Activated B cell treated with CpG ODN at 0.5 μM for 24 hours (primary cell): ENCODE results near the gene MGST3. TPM values are rescaled to one million over a fixed set of nuclear protein-coding genes. Genes with fewer than 3 reads are reported as not detected.

Experiments
- ATAC-seq: fragments of 200-7000 bp; cut with Tn5 transposase; one replicate; pipeline ENCODE4 v1.10.0; 2021; ENCODE audit warnings: low read depth, mild to moderate bottlenecking, moderate library complexity
- CTCF ChIA-PET: fragments of 350-600 bp; sonication (Branson Sonifier 250); formaldehyde crosslinking; loops from one replicate; lab custom pipeline; 2021; ENCODE audit warnings: antibody characterized with exemption; lab: Charles Lee
- POLR2A ChIA-PET: fragments of 350-600 bp; sonication (Branson Sonifier 250); formaldehyde crosslinking; loops from one replicate; lab custom pipeline; 2021; ENCODE audit warnings: antibody characterized with exemption; lab: Charles Lee
- DNase-seq: peaks from one replicate; pipeline ENCODE4 v3.0.0; 2022
- H3K27ac Mint-ChIP-seq: one replicate; pipeline ENCODE4 v1.8.0; 2020; ENCODE audit warnings: mixed read lengths
- H3K27me3 Mint-ChIP-seq: one replicate; pipeline ENCODE4 v1.8.0; 2021; ENCODE audit warnings: mixed read lengths
- H3K36me3 Mint-ChIP-seq: one replicate; pipeline ENCODE4 v1.8.0; 2021; ENCODE audit warnings: low read depth, mixed read lengths
- H3K4me1 Mint-ChIP-seq: one replicate; pipeline ENCODE4 v1.8.0; 2021; ENCODE audit warnings: mixed read lengths
- H3K4me3 Mint-ChIP-seq: one replicate; pipeline ENCODE4 v1.8.0; 2020; ENCODE audit warnings: mild to moderate bottlenecking, mixed read lengths
- H3K9me3 Mint-ChIP-seq: one replicate; pipeline ENCODE4 v1.8.0; 2020; ENCODE audit warnings: mixed read lengths
- intact Hi-C: fragments of 100-400 bp; cut with micrococcal nuclease; formaldehyde crosslinking; loops from one replicate; pipeline ENCODE4 v1.15.1; 2024
- total RNA-seq: library from RNA; stranded (reverse); gene quantifications from 2 replicates; pipeline ENCODE4 v1.2.3, GENCODE V29; 2022
- TF ChIP-seq, protein P1 (sequence below): fragments of 200-600 bp; IDR thresholded peaks from one replicate; pipeline ENCODE4 v1.8.0; 2022; ENCODE audit warnings: antibody characterized with exemption, mild to moderate bottlenecking

The MGST3 gene
- total RNA-seq, 1 donor from 2014 or later = 31.3 TPM

GRCh38 chr1:165595246-165595938, 35.6 kb upstream of the MGST3 start:
- H3K4me3 Mint-ChIP-seq = no peak overlapping the region
- H3K9me3 Mint-ChIP-seq = no peaks in the 10 kb centered on the region
- H3K4me1 Mint-ChIP-seq = peaks cover 18% of the 10 kb centered on the region
- no peaks in the 10 kb centered on the region for H3K36me3 Mint-ChIP-seq
- intact Hi-C loops = loop anchor here (5.0 kb wide), 1 partner anchor 102 kb away; the partner anchor contains the start of gene ALDH9A1
- POLR2A ChIA-PET = no interaction called here
- DNase-seq = no peak
- TF ChIP-seq, protein P1, sequence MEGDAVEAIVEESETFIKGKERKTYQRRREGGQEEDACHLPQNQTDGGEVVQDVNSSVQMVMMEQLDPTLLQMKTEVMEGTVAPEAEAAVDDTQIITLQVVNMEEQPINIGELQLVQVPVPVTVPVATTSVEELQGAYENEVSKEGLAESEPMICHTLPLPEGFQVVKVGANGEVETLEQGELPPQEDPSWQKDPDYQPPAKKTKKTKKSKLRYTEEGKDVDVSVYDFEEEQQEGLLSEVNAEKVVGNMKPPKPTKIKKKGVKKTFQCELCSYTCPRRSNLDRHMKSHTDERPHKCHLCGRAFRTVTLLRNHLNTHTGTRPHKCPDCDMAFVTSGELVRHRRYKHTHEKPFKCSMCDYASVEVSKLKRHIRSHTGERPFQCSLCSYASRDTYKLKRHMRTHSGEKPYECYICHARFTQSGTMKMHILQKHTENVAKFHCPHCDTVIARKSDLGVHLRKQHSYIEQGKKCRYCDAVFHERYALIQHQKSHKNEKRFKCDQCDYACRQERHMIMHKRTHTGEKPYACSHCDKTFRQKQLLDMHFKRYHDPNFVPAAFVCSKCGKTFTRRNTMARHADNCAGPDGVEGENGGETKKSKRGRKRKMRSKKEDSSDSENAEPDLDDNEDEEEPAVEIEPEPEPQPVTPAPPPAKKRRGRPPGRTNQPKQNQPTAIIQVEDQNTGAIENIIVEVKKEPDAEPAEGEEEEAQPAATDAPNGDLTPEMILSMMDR = no peak
- CTCF ChIA-PET = interaction anchor here (1.9 to 6.9 kb wide), 2 partner anchors 201 to 228 kb away, joined by 7 to 96 read pairs; no protein-coding TSS in a partner anchor
- no peak overlapping the region for H3K27ac Mint-ChIP-seq
- peaks cover 40% of the 10 kb centered on the region for H3K27me3 Mint-ChIP-seq
- ATAC-seq = no peak

- peak overlapping the region; percentile 62 for H3K27ac Mint-ChIP-seq
- peaks cover 25% of the 10 kb centered on the region for H3K27me3 Mint-ChIP-seq
- TF ChIP-seq, protein P1 = no peak
- no peaks in the 10 kb centered on the region for H3K36me3 Mint-ChIP-seq
- H3K9me3 Mint-ChIP-seq = no peaks in the 10 kb centered on the region
- DNase-seq = peak; percentile 79
- intact Hi-C loops = loop anchor here (1.0 to 5.0 kb wide), 7 partner anchors 32 to 891 kb away; partner anchors contain the start of genes ALDH9A1, FAM78B, TMCO1 and UCK2
- ChIA-PET POLR2A (interaction anchor here (0.5 to 1.3 kb wide), 6 partner anchors 14 to 316 kb away, joined by 3 to 5 read pairs (median 4); partner anchors contain the start of genes ALDH9A1, MGST3 and TMCO1), CTCF (interaction anchor here (0.8 to 4.8 kb wide), 4 partner anchors 171 to 316 kb away, joined by 3 to 81 read pairs (median 6); no protein-coding TSS in a partner anchor)
- peak; percentile 98 for ATAC-seq
- peak overlapping the region; percentile 92 for H3K4me3 Mint-ChIP-seq
- peaks cover 25% of the 10 kb centered on the region for H3K4me1 Mint-ChIP-seq
Observed at GRCh38 chr1:165597883-165598675, 33.0 kb upstream of the MGST3 start.

DNA sequence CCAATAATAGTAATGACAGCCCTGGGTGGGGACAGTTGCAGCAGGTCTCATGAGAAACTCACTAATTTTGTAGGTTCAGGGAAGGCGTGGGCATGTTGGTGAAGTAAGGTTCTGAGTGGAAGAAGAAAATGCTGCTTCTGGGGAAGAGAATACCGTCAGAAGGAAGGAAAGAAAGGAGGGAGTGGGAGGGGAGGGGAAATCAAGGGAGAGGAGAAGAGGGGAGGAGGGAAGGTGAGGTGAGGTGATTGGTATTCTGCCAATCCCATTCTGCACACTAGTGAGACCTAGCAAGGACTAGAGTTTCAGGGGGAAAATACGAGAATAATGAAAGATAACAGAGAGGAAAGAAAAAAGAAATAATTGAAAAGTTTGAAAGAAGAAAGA, 32.4 kb upstream of the MGST3 start:
- Mint-ChIP-seq H3K27ac (peak overlapping the region; percentile 62), H3K9me3 (no peaks in the 10 kb centered on the region), H3K36me3 (no peaks in the 10 kb centered on the region), H3K4me3 (peak overlapping the region; percentile 92), H3K27me3 (peaks cover 19% of the 10 kb centered on the region), H3K4me1 (peaks cover 25% of the 10 kb centered on the region)
- DNase-seq = no peak
- ChIA-PET CTCF (interaction anchor here (0.8 to 4.8 kb wide), 5 partner anchors 170 to 326 kb away, joined by 3 to 81 read pairs (median 5); no protein-coding TSS in a partner anchor), POLR2A (interaction anchor here (0.5 to 1.3 kb wide), 3 partner anchors 32 to 316 kb away, joined by 4 to 5 read pairs (median 4); partner anchors contain the start of genes ALDH9A1 and MGST3)
- TF ChIP-seq, protein P1 = no peak
- intact Hi-C loops = loop anchor here (1.0 to 5.0 kb wide), 7 partner anchors 32 to 890 kb away; partner anchors contain the start of genes ALDH9A1, FAM78B, TMCO1 and UCK2
- no peak for ATAC-seq

- POLR2A ChIA-PET = interaction anchor here (1.3 kb wide), 1 partner anchor 314 kb away, joined by 5 read pairs; no protein-coding TSS in a partner anchor
Observed at GRCh38 chr1:165600793-165601192, 30.2 kb upstream of the MGST3 start.

More at GRCh38 chr1:165600793-165601192, 30.2 kb upstream of the MGST3 start:
- Mint-ChIP-seq H3K4me3 (no peak overlapping the region), H3K27ac (no peak overlapping the region), H3K9me3 (no peaks in the 10 kb centered on the region), H3K4me1 (peaks cover 25% of the 10 kb centered on the region), H3K27me3 (peaks cover 5% of the 10 kb centered on the region), H3K36me3 (no peaks in the 10 kb centered on the region)
- ATAC-seq = no peak
- TF ChIP-seq, protein P1 = no peak
- intact Hi-C loops = loop anchor here (1.0 kb wide), 1 partner anchor 314 kb away; no protein-coding TSS in a partner anchor
- no peak for DNase-seq
- CTCF ChIA-PET = interaction anchor here (1.2 to 4.8 kb wide), 8 partner anchors 8 to 889 kb away, joined by 3 to 81 read pairs (median 5); no protein-coding TSS in a partner anchor
